Liver (tissue), 9 donors: ENCODE results near the gene COX19. TPM values are rescaled to one million over a fixed set of nuclear protein-coding genes. Genes with fewer than 3 reads are reported as not detected.

Source experiments
- DNase-seq: peaks from one replicate; pipeline ENCODE4 v3.0.0-alpha.2; 2017; ENCODE audit warnings: low spot score
- H3K27ac ChIP-seq, 2 donors: one replicate each; pipeline ENCODE4 v1.7.0; 2013; ENCODE audit warnings: inconsistent platforms in 2 of 2, low read length in 2 of 2, control low read depth in 1 of 2, low read depth in 1 of 2, mild to moderate bottlenecking in 1 of 2
- H3K27me3 ChIP-seq, 4 donors: one replicate each; pipeline versions ENCODE4 v1.6.1 to v1.7.0; 2013; ENCODE audit warnings: low read length in 3 of 4, inconsistent platforms in 1 of 4, mild to moderate bottlenecking in 1 of 4, moderate library complexity in 1 of 4; ENCODE audit not compliant: control insufficient read depth in 4 of 4, insufficient read depth in 4 of 4
- H3K36me3 ChIP-seq, 4 donors: one replicate each; pipeline versions ENCODE4 v1.6.1 to v1.7.0; 2013; ENCODE audit warnings: low read length in 3 of 4, mild to moderate bottlenecking in 3 of 4, low read depth in 1 of 4, moderate library complexity in 1 of 4; ENCODE audit not compliant: control insufficient read depth in 4 of 4, insufficient read depth in 3 of 4
- H3K4me1 ChIP-seq, 4 donors: one replicate each; pipeline versions ENCODE4 v1.6.1 to v1.7.0; 2013; ENCODE audit warnings: low read length in 3 of 4, mild to moderate bottlenecking in 3 of 4, moderate library complexity in 1 of 4; ENCODE audit not compliant: control insufficient read depth in 4 of 4, insufficient read depth in 4 of 4
- H3K4me3 ChIP-seq, 3 donors: one replicate each; pipeline versions ENCODE4 v1.6.1 to v1.7.0; 2013; ENCODE audit warnings: low read length in 3 of 3, control low read depth in 1 of 3, low read depth in 1 of 3, mild to moderate bottlenecking in 1 of 3
- H3K9ac ChIP-seq, 2 donors: one replicate each; pipeline ENCODE4 v1.7.0; 2013; ENCODE audit warnings: low read length in 2 of 2, mild to moderate bottlenecking in 2 of 2, moderate library complexity in 2 of 2, control low read depth in 1 of 2, low read depth in 1 of 2
- H3K9me3 ChIP-seq, 4 donors: one replicate each; pipeline versions ENCODE4 v1.6.1 to v1.7.0; 2013; ENCODE audit warnings: low read length in 3 of 4; ENCODE audit not compliant: control insufficient read depth in 4 of 4
- EGR1 ChIP-seq, 2 donors: IDR thresholded peaks; 2 replicates each; pipeline ENCODE4 v1.6.1; 2016 to 2018; ENCODE audit warnings: antibody characterized with exemption in 2 of 2, low read depth in 2 of 2
- FOXA1 ChIP-seq: IDR thresholded peaks from 2 replicates; pipeline ENCODE4 v1.6.1; 2016; ENCODE audit warnings: antibody characterized with exemption
- FOXA2 ChIP-seq: IDR thresholded peaks from 2 replicates; pipeline ENCODE4 v1.6.1; 2016; ENCODE audit warnings: antibody characterized with exemption
- GABPA ChIP-seq, 2 donors: IDR thresholded peaks in 1 of 2; conservative IDR thresholded peaks in 1 of 2; 2 replicates each; pipeline ENCODE4 v1.6.1; 2016; ENCODE audit warnings: antibody characterized with exemption in 2 of 2, mild to moderate bottlenecking in 1 of 2, moderate library complexity in 1 of 2
- HNF4A ChIP-seq, 2 donors: conservative IDR thresholded peaks; 2 replicates each; pipeline ENCODE4 v1.6.1; 2016; ENCODE audit warnings: antibody characterized with exemption in 2 of 2, mild to moderate bottlenecking in 2 of 2
- HNF4G ChIP-seq: IDR thresholded peaks from 2 replicates; pipeline ENCODE4 v1.6.1; 2016; ENCODE audit warnings: antibody characterized with exemption
- NR2F2 ChIP-seq: IDR thresholded peaks from 2 replicates; pipeline ENCODE4 v1.6.1; 2016; ENCODE audit warnings: antibody characterized with exemption
- RAD21 ChIP-seq, 2 donors: IDR thresholded peaks; 2 replicates each; pipeline ENCODE4 v1.6.1; 2016; ENCODE audit warnings: antibody characterized with exemption in 2 of 2, mild to moderate bottlenecking in 2 of 2
- RXRA ChIP-seq, 2 donors: IDR thresholded peaks; 2 replicates each; pipeline ENCODE4 v1.6.1; 2017 to 2018; ENCODE audit warnings: antibody characterized with exemption in 2 of 2, mild to moderate bottlenecking in 1 of 2
- SP1 ChIP-seq: IDR thresholded peaks from 2 replicates; pipeline ENCODE4 v1.6.1; 2018; ENCODE audit warnings: antibody characterized with exemption, mild to moderate bottlenecking
- TAF1 ChIP-seq: conservative IDR thresholded peaks from 2 replicates; pipeline ENCODE4 v1.6.1; 2016; ENCODE audit warnings: antibody characterized with exemption, mild to moderate bottlenecking
- YY1 ChIP-seq: IDR thresholded peaks from 2 replicates; pipeline ENCODE4 v1.6.1; 2016; ENCODE audit warnings: antibody characterized with exemption, mild to moderate bottlenecking
- WGBS: extraction: QIAGEN DNeasy Blood & Tissue Kit; methylation state at CpG from one replicate; pipeline ENCODE4 v1.1.7; 2013; 5-methylcytosine and 5-hydroxymethylcytosine counted together
- polyA plus RNA-seq, 2 donors: library from polyadenylated mRNA; stranded (reverse) in 1 of 2; unstranded in 1 of 2; fragments of 200-250 nt in 1 of 2; fragments of >200 nt in 1 of 2; fragmentation: Nextera tagmentation in 1 of 2; extraction: Ambion mirVana in 1 of 2; gene quantifications; one replicate each; pipeline versions ENCODE4 v1.2.1 to v1.2.3, GENCODE V29; 2013 to 2015
- total RNA-seq, 2 donors: library from RNA; depleted of rRNA; stranded (reverse); fragments of >200 nt; gene quantifications; one replicate each; pipeline ENCODE4 v1.2.3, GENCODE V29; 2014
- TF ChIP-seq, protein P1 (sequence below): fragments of 150-350 bp; IDR thresholded peaks from 2 replicates; pipeline ENCODE4 v1.5.1; 2017; ENCODE audit warnings: improper control_type of control experiment, low read depth, low read length; ENCODE audit not compliant: missing input control
- TF ChIP-seq, protein P2 (sequence below): IDR thresholded peaks from 2 replicates; pipeline ENCODE4 v1.6.1; 2016; ENCODE audit warnings: antibody characterized with exemption, mild to moderate bottlenecking
- TF ChIP-seq, protein P3 (sequence below): IDR thresholded peaks from 2 replicates; pipeline ENCODE4 v1.6.1; 2016; ENCODE audit warnings: antibody characterized with exemption
- TF ChIP-seq, protein P4 (sequence below): IDR thresholded peaks from 2 replicates; pipeline ENCODE4 v1.6.1; 2016; ENCODE audit warnings: antibody characterized with exemption
- TF ChIP-seq, protein P5 (sequence below): IDR thresholded peaks from 2 replicates; pipeline ENCODE4 v1.6.1; 2016; ENCODE audit warnings: antibody characterized with exemption
- donor health status: healthy.
- donor health status: healthy.
- donor health status: healthy.
- donor health status: healthy.
- donor health status: healthy.

Gene COX19
- total and polyA plus RNA-seq, 4 donors = 2.2 to 9.8 (median 4.8) TPM

DNA sequence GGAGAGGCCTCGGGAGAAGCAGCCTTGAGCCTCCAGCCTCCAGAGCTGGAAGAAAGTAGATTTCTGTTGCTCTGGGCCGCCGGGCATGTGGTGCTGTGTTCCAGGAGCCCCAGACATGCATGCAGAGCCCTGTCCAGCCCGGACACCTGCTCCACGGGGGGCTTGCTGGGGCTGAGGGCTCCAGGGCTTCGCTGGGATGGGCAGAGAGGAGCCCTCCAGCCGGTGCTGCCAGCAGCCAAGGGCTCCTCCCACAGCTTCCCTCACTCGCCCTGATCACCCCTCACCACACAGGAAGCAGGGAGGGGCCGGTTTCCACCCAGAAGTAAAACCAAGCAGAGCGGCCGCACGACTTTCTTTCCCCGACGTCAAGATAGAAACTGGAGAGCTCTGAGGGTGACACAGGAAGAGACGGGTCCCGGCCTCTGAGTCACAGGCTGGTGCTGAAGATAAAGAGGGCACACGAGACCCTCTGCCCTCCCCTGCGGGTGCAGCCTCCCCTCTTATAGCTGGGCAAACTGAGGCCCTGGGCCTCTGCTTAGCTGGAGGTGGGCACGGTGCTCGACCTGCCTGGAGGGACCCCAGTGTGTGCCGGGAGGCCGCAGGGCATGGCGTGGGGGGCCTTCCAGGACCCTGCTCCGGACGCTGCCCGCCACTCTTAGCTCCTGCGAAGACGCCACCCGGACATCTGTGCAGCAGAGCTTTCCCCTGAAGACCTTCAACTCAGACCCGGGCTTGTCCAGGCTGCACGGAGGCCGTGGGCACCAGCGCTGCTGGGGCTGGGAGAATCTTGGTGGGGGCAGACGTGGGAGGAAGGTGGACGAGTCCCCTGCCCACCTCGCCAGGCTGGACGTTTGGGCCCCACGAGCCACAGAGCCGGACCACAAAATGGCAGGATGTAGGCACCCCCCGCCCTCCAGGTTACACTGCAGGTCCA lies 52.0 kb downstream of the COX19 start:
- WGBS = 54% methylated on average over 40 of the region's 40 CpGs
- peak overlapping the region in 1 of 2 donors; percentile 7 for H3K9ac ChIP-seq
- TF ChIP-seq RAD21 (IDR thresholded peaks at IDR 0.05) (peak in 1 of 2 donors; percentile 8), GABPA (IDR thresholded peaks at IDR 0.05 in 1 of 2, conservative IDR thresholded peaks at IDR 0.05 in 1 of 2) (no peak)
- peak overlapping the region; percentile 12 to 36 for H3K27ac ChIP-seq
- H3K4me3 ChIP-seq = no peak overlapping the region
- peaks cover 0 to 6% (median 2%) of the 10 kb centered on the region in 4 donors for H3K4me1 ChIP-seq
- H3K27me3 ChIP-seq = no peaks in the 10 kb centered on the region
- H3K36me3 ChIP-seq = peaks cover 0 to 3% (median 0%) of the 10 kb centered on the region in 4 donors
- no peak for DNase-seq
- no peaks in the 10 kb centered on the region for H3K9me3 ChIP-seq

DNA sequence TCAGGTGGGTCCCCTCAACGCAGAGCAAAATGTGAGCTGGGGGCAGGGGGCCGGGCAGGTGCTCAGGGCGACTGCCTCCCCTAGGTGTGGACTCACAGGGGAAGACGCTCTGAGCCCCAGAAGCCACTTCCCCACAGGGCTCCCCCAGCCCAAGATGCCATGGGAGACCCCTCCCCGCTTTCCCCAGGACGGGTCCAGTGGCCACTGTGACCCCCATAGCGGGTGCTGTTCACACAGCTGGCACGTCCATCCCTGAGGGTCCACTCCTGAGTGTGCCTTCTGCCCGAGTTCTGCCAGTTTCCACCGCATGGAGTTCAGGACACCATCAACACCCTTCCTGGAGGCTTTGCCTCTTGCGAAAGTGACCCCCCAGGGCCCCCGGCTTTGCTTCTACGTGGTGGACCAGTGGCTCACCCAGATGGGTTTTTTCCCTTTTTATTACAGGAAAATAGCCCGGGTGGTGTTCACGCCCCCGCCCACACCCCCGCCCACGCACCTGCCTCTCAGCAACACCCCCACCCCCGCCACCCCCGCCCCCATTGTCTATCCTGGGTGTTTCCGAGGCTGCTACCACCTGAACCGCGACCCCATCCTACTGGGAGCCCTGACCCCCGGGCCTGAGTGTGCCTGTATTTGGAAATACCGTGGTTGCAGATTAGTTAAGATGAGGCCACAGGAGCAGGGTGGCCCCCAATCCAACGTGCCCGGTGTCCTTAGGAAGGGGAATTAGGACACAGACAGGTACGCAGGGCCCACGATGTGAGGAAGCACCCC lies 52.8 kb downstream of the COX19 start:
- Histone ChIP-seq H3K4me3 (no peak overlapping the region), H3K4me1 (peaks cover 0 to 6% (median 2%) of the 10 kb centered on the region in 4 donors), H3K27ac (peak overlapping the region in 1 of 2 donors; percentile 12)

More for the DNA sequence above, 52.8 kb downstream of the COX19 start:
- Histone ChIP-seq H3K9me3 (no peaks in the 10 kb centered on the region), H3K9ac (peak overlapping the region in 1 of 2 donors; percentile 7), H3K36me3 (peaks cover 0 to 3% (median 0%) of the 10 kb centered on the region in 4 donors), H3K27me3 (no peaks in the 10 kb centered on the region)
- TF ChIP-seq YY1 = no peak
- no peak for TF ChIP-seq EGR1 (IDR thresholded peaks at IDR 0.05; ENCODE audit: low read depth in 2 of 2)
- TF ChIP-seq, protein P1, sequence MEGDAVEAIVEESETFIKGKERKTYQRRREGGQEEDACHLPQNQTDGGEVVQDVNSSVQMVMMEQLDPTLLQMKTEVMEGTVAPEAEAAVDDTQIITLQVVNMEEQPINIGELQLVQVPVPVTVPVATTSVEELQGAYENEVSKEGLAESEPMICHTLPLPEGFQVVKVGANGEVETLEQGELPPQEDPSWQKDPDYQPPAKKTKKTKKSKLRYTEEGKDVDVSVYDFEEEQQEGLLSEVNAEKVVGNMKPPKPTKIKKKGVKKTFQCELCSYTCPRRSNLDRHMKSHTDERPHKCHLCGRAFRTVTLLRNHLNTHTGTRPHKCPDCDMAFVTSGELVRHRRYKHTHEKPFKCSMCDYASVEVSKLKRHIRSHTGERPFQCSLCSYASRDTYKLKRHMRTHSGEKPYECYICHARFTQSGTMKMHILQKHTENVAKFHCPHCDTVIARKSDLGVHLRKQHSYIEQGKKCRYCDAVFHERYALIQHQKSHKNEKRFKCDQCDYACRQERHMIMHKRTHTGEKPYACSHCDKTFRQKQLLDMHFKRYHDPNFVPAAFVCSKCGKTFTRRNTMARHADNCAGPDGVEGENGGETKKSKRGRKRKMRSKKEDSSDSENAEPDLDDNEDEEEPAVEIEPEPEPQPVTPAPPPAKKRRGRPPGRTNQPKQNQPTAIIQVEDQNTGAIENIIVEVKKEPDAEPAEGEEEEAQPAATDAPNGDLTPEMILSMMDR = no peak
- TF ChIP-seq, protein P2, sequence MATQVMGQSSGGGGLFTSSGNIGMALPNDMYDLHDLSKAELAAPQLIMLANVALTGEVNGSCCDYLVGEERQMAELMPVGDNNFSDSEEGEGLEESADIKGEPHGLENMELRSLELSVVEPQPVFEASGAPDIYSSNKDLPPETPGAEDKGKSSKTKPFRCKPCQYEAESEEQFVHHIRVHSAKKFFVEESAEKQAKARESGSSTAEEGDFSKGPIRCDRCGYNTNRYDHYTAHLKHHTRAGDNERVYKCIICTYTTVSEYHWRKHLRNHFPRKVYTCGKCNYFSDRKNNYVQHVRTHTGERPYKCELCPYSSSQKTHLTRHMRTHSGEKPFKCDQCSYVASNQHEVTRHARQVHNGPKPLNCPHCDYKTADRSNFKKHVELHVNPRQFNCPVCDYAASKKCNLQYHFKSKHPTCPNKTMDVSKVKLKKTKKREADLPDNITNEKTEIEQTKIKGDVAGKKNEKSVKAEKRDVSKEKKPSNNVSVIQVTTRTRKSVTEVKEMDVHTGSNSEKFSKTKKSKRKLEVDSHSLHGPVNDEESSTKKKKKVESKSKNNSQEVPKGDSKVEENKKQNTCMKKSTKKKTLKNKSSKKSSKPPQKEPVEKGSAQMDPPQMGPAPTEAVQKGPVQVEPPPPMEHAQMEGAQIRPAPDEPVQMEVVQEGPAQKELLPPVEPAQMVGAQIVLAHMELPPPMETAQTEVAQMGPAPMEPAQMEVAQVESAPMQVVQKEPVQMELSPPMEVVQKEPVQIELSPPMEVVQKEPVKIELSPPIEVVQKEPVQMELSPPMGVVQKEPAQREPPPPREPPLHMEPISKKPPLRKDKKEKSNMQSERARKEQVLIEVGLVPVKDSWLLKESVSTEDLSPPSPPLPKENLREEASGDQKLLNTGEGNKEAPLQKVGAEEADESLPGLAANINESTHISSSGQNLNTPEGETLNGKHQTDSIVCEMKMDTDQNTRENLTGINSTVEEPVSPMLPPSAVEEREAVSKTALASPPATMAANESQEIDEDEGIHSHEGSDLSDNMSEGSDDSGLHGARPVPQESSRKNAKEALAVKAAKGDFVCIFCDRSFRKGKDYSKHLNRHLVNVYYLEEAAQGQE = no peak
- TF ChIP-seq, protein P3, sequence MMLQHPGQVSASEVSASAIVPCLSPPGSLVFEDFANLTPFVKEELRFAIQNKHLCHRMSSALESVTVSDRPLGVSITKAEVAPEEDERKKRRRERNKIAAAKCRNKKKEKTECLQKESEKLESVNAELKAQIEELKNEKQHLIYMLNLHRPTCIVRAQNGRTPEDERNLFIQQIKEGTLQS = no peak
- no peak for TF ChIP-seq HNF4G
- TF ChIP-seq FOXA2 = no peak
- no peak for TF ChIP-seq RXRA (IDR thresholded peaks at IDR 0.05)
- TF ChIP-seq, protein P4, sequence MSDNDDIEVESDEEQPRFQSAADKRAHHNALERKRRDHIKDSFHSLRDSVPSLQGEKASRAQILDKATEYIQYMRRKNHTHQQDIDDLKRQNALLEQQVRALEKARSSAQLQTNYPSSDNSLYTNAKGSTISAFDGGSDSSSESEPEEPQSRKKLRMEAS = no peak
- no peak for TF ChIP-seq RAD21 (IDR thresholded peaks at IDR 0.05)
- no peak for TF ChIP-seq FOXA1
- no peak for TF ChIP-seq TAF1
- no peak for TF ChIP-seq NR2F2
- no peak for TF ChIP-seq GABPA (IDR thresholded peaks at IDR 0.05 in 1 of 2, conservative IDR thresholded peaks at IDR 0.05 in 1 of 2)
- no peak for TF ChIP-seq HNF4A (conservative IDR thresholded peaks at IDR 0.05)
- TF ChIP-seq, protein P5, sequence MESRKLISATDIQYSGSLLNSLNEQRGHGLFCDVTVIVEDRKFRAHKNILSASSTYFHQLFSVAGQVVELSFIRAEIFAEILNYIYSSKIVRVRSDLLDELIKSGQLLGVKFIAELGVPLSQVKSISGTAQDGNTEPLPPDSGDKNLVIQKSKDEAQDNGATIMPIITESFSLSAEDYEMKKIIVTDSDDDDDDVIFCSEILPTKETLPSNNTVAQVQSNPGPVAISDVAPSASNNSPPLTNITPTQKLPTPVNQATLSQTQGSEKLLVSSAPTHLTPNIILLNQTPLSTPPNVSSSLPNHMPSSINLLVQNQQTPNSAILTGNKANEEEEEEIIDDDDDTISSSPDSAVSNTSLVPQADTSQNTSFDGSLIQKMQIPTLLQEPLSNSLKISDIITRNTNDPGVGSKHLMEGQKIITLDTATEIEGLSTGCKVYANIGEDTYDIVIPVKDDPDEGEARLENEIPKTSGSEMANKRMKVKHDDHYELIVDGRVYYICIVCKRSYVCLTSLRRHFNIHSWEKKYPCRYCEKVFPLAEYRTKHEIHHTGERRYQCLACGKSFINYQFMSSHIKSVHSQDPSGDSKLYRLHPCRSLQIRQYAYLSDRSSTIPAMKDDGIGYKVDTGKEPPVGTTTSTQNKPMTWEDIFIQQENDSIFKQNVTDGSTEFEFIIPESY = no peak
- no peak for TF ChIP-seq SP1
- no peak for DNase-seq
- 46% methylated on average over 29 of the region's 29 CpGs for WGBS
